Kidney epithelial cell (primary cell): ENCODE data around the gene SH3BP2. TPM values are rescaled to one million over a fixed set of nuclear protein-coding genes. Genes with fewer than 3 reads are reported as not detected.

Experiments used
- DNase-seq: peaks from one replicate; pipeline ENCODE4 v3.0.0-alpha.2; 2010; ENCODE audit warnings: low read depth
- H3K27me3 ChIP-seq: 2 replicates; pipeline ENCODE4 v1.6.0; 2011; ENCODE audit warnings: low read length; ENCODE audit not compliant: control insufficient read depth, insufficient read depth
- H3K36me3 ChIP-seq: 2 replicates; pipeline ENCODE4 v1.5.1; 2011; ENCODE audit warnings: low read length; ENCODE audit not compliant: control insufficient read depth, insufficient read depth
- H3K4me3 ChIP-seq: 2 replicates; pipeline ENCODE4 v1.5.1; 2011; ENCODE audit warnings: low read depth, mild to moderate bottlenecking, control low read depth, low read length
- CTCF ChIP-seq: IDR thresholded peaks from 2 replicates; pipeline ENCODE4 v1.5.1; 2011; ENCODE audit warnings: mild to moderate bottlenecking, moderate library complexity, low read length, control low read depth, inconsistent platforms; ENCODE audit not compliant: insufficient read depth, poor library complexity, severe bottlenecking
- total RNA-seq: library from RNA; depleted of rRNA; stranded (reverse); fragments of >200 nt; gene quantifications from 2 replicates; pipeline ENCODE4 v1.2.3, GENCODE V29; 2015

SH3BP2 gene
- total RNA-seq, 1 donor from 2014 or later: 62.7 TPM

- Histone ChIP-seq H3K27me3 (no peaks in the 10 kb centered on the region), H3K4me3 (no peak overlapping the region), H3K36me3 (no peaks in the 10 kb centered on the region)
- DNase-seq: no peak
- TF ChIP-seq CTCF: no peak
Measured at GRCh38 chr4:2870082-2870481, 77.2 kb downstream of the SH3BP2 start.

GRCh38 chr4:2871466-2871865, 78.6 kb downstream of the SH3BP2 start:
- no peaks in the 10 kb centered on the region for H3K27me3 ChIP-seq
- H3K4me3 ChIP-seq: no peak overlapping the region
- no peaks in the 10 kb centered on the region for H3K36me3 ChIP-seq
- TF ChIP-seq CTCF: no peak
- DNase-seq: no peak

GRCh38 chr4:2871911-2872310, 79.0 kb downstream of the SH3BP2 start:
- DNase-seq: no peak
- H3K27me3 ChIP-seq: no peaks in the 10 kb centered on the region
- no peak for TF ChIP-seq CTCF
- H3K4me3 ChIP-seq: no peak overlapping the region
- H3K36me3 ChIP-seq: no peaks in the 10 kb centered on the region

- DNase-seq: no peak
Measured at GRCh38 chr4:2873329-2873728, 80.4 kb downstream of the SH3BP2 start.

GRCh38 chr4:2874861-2875260, 82.0 kb downstream of the SH3BP2 start:
- H3K27me3 ChIP-seq: no peaks in the 10 kb centered on the region
- TF ChIP-seq CTCF: no peak
- no peak overlapping the region for H3K4me3 ChIP-seq
- no peak for DNase-seq
- H3K36me3 ChIP-seq: peaks cover 3% of the 10 kb centered on the region

More at GRCh38 chr4:2873329-2873728, 80.4 kb downstream of the SH3BP2 start:
- TF ChIP-seq CTCF: no peak
- Histone ChIP-seq H3K27me3 (no peaks in the 10 kb centered on the region), H3K36me3 (no peaks in the 10 kb centered on the region), H3K4me3 (no peak overlapping the region)

GRCh38 chr4:2875556-2875955, 82.7 kb downstream of the SH3BP2 start:
- no peak for TF ChIP-seq CTCF
- Histone ChIP-seq H3K4me3 (no peak overlapping the region), H3K27me3 (no peaks in the 10 kb centered on the region), H3K36me3 (peaks cover 3% of the 10 kb centered on the region)
- DNase-seq: no peak
